ENCODE data around the gene TAS2R1. TPM values are rescaled to one million over a fixed set of nuclear protein-coding genes. Genes with fewer than 3 reads are reported as not detected.

TAS2R1 gene
- total RNA-seq, 4 donors from 2014 or later: not detected

GRCh38 chr5:9619331-9620092 is 10.6 kb downstream of the TAS2R1 start:
- no peak for DNase-seq
- intact Hi-C loops (cut with DNase I): no loop called here
- 65 to 76% methylated on average over 5 of the region's 5 CpGs for WGBS, 2 donors
- TF ChIP-seq POLR2A (IDR thresholded peaks at IDR 0.05) (no peak), CTCF (IDR thresholded peaks at IDR 0.05) (no peak)
- no peaks in the 10 kb centered on the region for H3K36me3 ChIP-seq
- H3K4me3 ChIP-seq: no peak overlapping the region
- H3K27me3 ChIP-seq: peaks cover 0 to 4% (median 0%) of the 10 kb centered on the region in 4 donors
- no peaks in the 10 kb centered on the region for H3K9me3 ChIP-seq
- no peaks in the 10 kb centered on the region for H3K4me1 ChIP-seq
- no peak overlapping the region for H3K27ac ChIP-seq

GRCh38 chr5:9617739-9618504 is 12.2 kb downstream of the TAS2R1 start:
- Histone ChIP-seq H3K4me3 (no peak overlapping the region), H3K27me3 (peaks cover 0 to 4% (median 0%) of the 10 kb centered on the region in 4 donors), H3K27ac (no peak overlapping the region), H3K9me3 (no peaks in the 10 kb centered on the region), H3K36me3 (no peaks in the 10 kb centered on the region), H3K4me1 (no peaks in the 10 kb centered on the region)
- WGBS, 2 donors: 23 to 39% methylated on average over 10 of the region's 10 CpGs
- intact Hi-C loops (cut with DNase I): no loop called here
- no peak for DNase-seq
- TF ChIP-seq POLR2A (IDR thresholded peaks at IDR 0.05) (no peak), CTCF (IDR thresholded peaks at IDR 0.05) (no peak)

- Histone ChIP-seq H3K4me3 (no peak overlapping the region), H3K27ac (no peak overlapping the region), H3K9me3 (no peaks in the 10 kb centered on the region), H3K27me3 (peaks cover 0 to 4% (median 0%) of the 10 kb centered on the region in 4 donors), H3K36me3 (no peaks in the 10 kb centered on the region), H3K4me1 (no peaks in the 10 kb centered on the region)
- WGBS, 2 donors: 36 to 56% methylated on average over 2 to 3 of the region's 3 CpGs
- DNase-seq: no peak
- no peak for TF ChIP-seq CTCF (IDR thresholded peaks at IDR 0.05)
- TF ChIP-seq POLR2A (IDR thresholded peaks at IDR 0.05): no peak
- intact Hi-C loops (cut with DNase I): no loop called here
Observed at GRCh38 chr5:9617221-9617620, 12.9 kb downstream of the TAS2R1 start.

GRCh38 chr5:9615331-9615730 is 14.8 kb downstream of the TAS2R1 start:
- DNase-seq: no peak
- H3K4me3 ChIP-seq: no peak overlapping the region
- WGBS, 2 donors: 80 to 85% methylated on average over 3 of the region's 3 CpGs
- H3K27ac ChIP-seq: no peak overlapping the region
- TF ChIP-seq CTCF (IDR thresholded peaks at IDR 0.05) (no peak), POLR2A (IDR thresholded peaks at IDR 0.05) (no peak)
- no peaks in the 10 kb centered on the region for H3K4me1 ChIP-seq
- intact Hi-C loops (cut with DNase I): no loop called here
- peaks cover 0 to 4% (median 0%) of the 10 kb centered on the region in 4 donors for H3K27me3 ChIP-seq
- peaks cover 0 to 8% (median 4%) of the 10 kb centered on the region in 3 donors for H3K9me3 ChIP-seq
- no peaks in the 10 kb centered on the region for H3K36me3 ChIP-seq

GRCh38 chr5:9613360-9613759 is 16.8 kb downstream of the TAS2R1 start:
- Histone ChIP-seq H3K9me3 (peaks cover 0 to 8% (median 4%) of the 10 kb centered on the region in 3 donors), H3K4me3 (no peak overlapping the region), H3K4me1 (no peaks in the 10 kb centered on the region), H3K36me3 (no peaks in the 10 kb centered on the region), H3K27ac (no peak overlapping the region), H3K27me3 (no peaks in the 10 kb centered on the region)
- DNase-seq: no peak
- intact Hi-C loops (cut with DNase I): no loop called here
- 100% methylated on average over 1 of the region's 3 CpGs; no CpG with 5 or more reads in 1 of the 2 donors for WGBS, 2 donors
- TF ChIP-seq POLR2A (IDR thresholded peaks at IDR 0.05) (no peak), CTCF (IDR thresholded peaks at IDR 0.05) (no peak)

Measured in esophagus squamous epithelium (tissue), 5 donors.